GM23338 (cell line): ENCODE data around the gene LRRC8B. TPM values are rescaled to one million over a fixed set of nuclear protein-coding genes. Genes with fewer than 3 reads are reported as not detected.

Experiments
- ATAC-seq: fragments of 200-7000 bp; cut with Tn5 transposase; 3 replicates; pipeline ENCODE4 v1.9.1; 2020
- DNase-seq: peaks from one replicate; pipeline ENCODE4 v3.0.0-alpha.2; 2015; ENCODE audit warnings: low spot score
- H2AFZ ChIP-seq: fragments of 200-600 bp; sonication (generic); 2 replicates; pipeline ENCODE4 v1.8.0; 2016; ENCODE audit warnings: antibody characterized with exemption, mild to moderate bottlenecking, moderate library complexity
- H3F3A ChIP-seq: fragments of 200-600 bp; sonication (generic); replicated peaks from 2 replicates; pipeline ENCODE4 v1.8.0; 2017; ENCODE audit warnings: antibody characterized with exemption, mixed run types, low read depth
- H3K27ac ChIP-seq: fragments of 200-600 bp; sonication (generic); 2 replicates; pipeline ENCODE4 v1.6.1; 2016; ENCODE audit warnings: low read depth
- H3K27me3 ChIP-seq: fragments of 200-600 bp; sonication (generic); 2 replicates; pipeline ENCODE4 v1.8.0; 2016; ENCODE audit warnings: mild to moderate bottlenecking, mixed run types, moderate library complexity; ENCODE audit not compliant: insufficient read depth
- H3K36me3 ChIP-seq: fragments of 200-600 bp; sonication (generic); 2 replicates; pipeline ENCODE4 v1.8.0; 2016; ENCODE audit warnings: mild to moderate bottlenecking; ENCODE audit not compliant: insufficient read depth
- H3K4me1 ChIP-seq: fragments of 200-600 bp; sonication (generic); 2 replicates; pipeline ENCODE4 v1.8.0; 2016; ENCODE audit warnings: mild to moderate bottlenecking, moderate library complexity; ENCODE audit not compliant: insufficient read depth
- H3K4me2 ChIP-seq: fragments of 200-600 bp; sonication (generic); 2 replicates; pipeline ENCODE4 v1.7.1; 2017; ENCODE audit warnings: mixed run types
- H3K4me3 ChIP-seq: fragments of 200-600 bp; sonication (generic); 2 replicates; pipeline ENCODE4 v1.6.1; 2016; ENCODE audit warnings: mixed run types
- H3K79me2 ChIP-seq: fragments of 200-600 bp; sonication (generic); replicated peaks from 2 replicates; pipeline ENCODE4 v1.8.0; 2017; ENCODE audit warnings: mild to moderate bottlenecking; ENCODE audit not compliant: insufficient read depth
- H3K9me2 ChIP-seq: fragments of 200-600 bp; sonication (generic); 2 replicates; pipeline ENCODE4 v1.8.0; 2017; ENCODE audit not compliant: insufficient read depth
- H4K20me1 ChIP-seq: fragments of 200-600 bp; sonication (generic); replicated peaks from 2 replicates; pipeline ENCODE4 v1.8.0; 2017; ENCODE audit warnings: mild to moderate bottlenecking; ENCODE audit not compliant: insufficient read depth
- H3K27ac Mint-ChIP-seq: 2 replicates; pipeline ENCODE4 v1.8.0; 2020; ENCODE audit warnings: inconsistent platforms, mild to moderate bottlenecking, moderate library complexity, mixed read lengths
- H3K27me3 Mint-ChIP-seq: 3 replicates; pipeline ENCODE4 v1.8.0; 2022; ENCODE audit warnings: low read depth, mild to moderate bottlenecking, moderate library complexity, mixed read lengths, inconsistent platforms; ENCODE audit not compliant: insufficient read depth, poor library complexity
- H3K36me3 Mint-ChIP-seq: 3 replicates; pipeline ENCODE4 v1.8.0; 2021; ENCODE audit warnings: low read depth, mild to moderate bottlenecking, inconsistent platforms, moderate library complexity, mixed read lengths
- H3K4me1 Mint-ChIP-seq: 3 replicates; pipeline ENCODE4 v1.8.0; 2020; ENCODE audit warnings: mild to moderate bottlenecking, inconsistent platforms, mixed read lengths
- H3K4me3 Mint-ChIP-seq: 3 replicates; pipeline ENCODE4 v1.8.0; 2021; ENCODE audit warnings: moderate library complexity, mild to moderate bottlenecking, inconsistent platforms, mixed read lengths
- H3K9me3 Mint-ChIP-seq: 3 replicates; pipeline ENCODE4 v1.8.0; 2020; ENCODE audit warnings: moderate library complexity, mild to moderate bottlenecking, inconsistent platforms, mixed read lengths
- CREB1 ChIP-seq: fragments of 250-450 bp; sonication (Bioruptor Pico); IDR thresholded peaks from 2 replicates; pipeline ENCODE4 v1.5.0; 2020; ENCODE audit warnings: low read depth, mild to moderate bottlenecking, moderate library complexity
- CTCF ChIP-seq, 2 experiments: fragments of 200-600 bp in 1 of 2; sonication (generic) in 1 of 2; conservative IDR thresholded peaks; 2 replicates each; pipeline versions ENCODE4 v1.5.1 to v1.6.1; 2016 to 2017; ENCODE audit warnings: antibody characterized with exemption in 2 of 2, low read depth in 2 of 2, mild to moderate bottlenecking in 2 of 2, moderate library complexity in 1 of 2
- EZH2 ChIP-seq: fragments of 200-600 bp; sonication (generic); IDR thresholded peaks from one replicate; pipeline ENCODE4 v1.8.0; 2017; ENCODE audit warnings: antibody characterized with exemption, mild to moderate bottlenecking, low read depth; ENCODE audit not compliant: unreplicated experiment
- EZH2phosphoT487 ChIP-seq: fragments of 200-600 bp; sonication (generic); IDR thresholded peaks from one replicate; pipeline ENCODE4 v1.8.1; 2018; ENCODE audit warnings: antibody characterized with exemption; ENCODE audit not compliant: unreplicated experiment
- JUNB ChIP-seq: IDR thresholded peaks from one replicate; pipeline ENCODE4 v1.6.1; 2016; ENCODE audit warnings: antibody characterized with exemption; ENCODE audit not compliant: unreplicated experiment
- NANOG ChIP-seq: IDR thresholded peaks from 2 replicates; pipeline ENCODE4 v1.6.1; 2016; ENCODE audit warnings: antibody characterized with exemption, borderline replicate concordance
- REST ChIP-seq: IDR thresholded peaks from one replicate; pipeline ENCODE4 v1.6.1; 2018; ENCODE audit warnings: antibody characterized with exemption; ENCODE audit not compliant: unreplicated experiment
- STAT1 ChIP-seq: IDR thresholded peaks from one replicate; pipeline ENCODE4 v1.6.1; 2016; ENCODE audit warnings: antibody characterized with exemption; ENCODE audit not compliant: unreplicated experiment
- ZNF114 ChIP-seq: fragments of 250-450 bp; sonication (Bioruptor Pico); IDR thresholded peaks from 2 replicates; pipeline ENCODE4 v1.5.0; 2020; ENCODE audit warnings: mild to moderate bottlenecking, moderate library complexity
- ZNF331 ChIP-seq: fragments of 250-450 bp; sonication (Bioruptor Pico); IDR thresholded peaks from 2 replicates; pipeline ENCODE4 v1.5.0; 2020; ENCODE audit warnings: low read depth, mild to moderate bottlenecking, moderate library complexity
- polyA plus RNA-seq: library from polyadenylated mRNA; unstranded; fragments of >200 nt; fragmentation: Nextera tagmentation; extraction: Ambion mirVana; gene quantifications from 2 replicates; pipeline ENCODE4 v1.2.1, GENCODE V29; 2016
- total RNA-seq: library from RNA; depleted of rRNA; stranded (reverse); fragments of >200 nt; shearing (Covaris generic); gene quantifications from 2 replicates; pipeline ENCODE4 v1.2.3, GENCODE V29; 2014

The LRRC8B gene
- total and polyA plus RNA-seq, 2 experiments from 2014 or later: 9.0 to 26.5 TPM

GRCh38 chr1:89578946-89579684 lies 54.5 kb downstream of the LRRC8B start (continued):
- TF ChIP-seq REST (no peak), NANOG (no peak), JUNB (no peak)

GRCh38 chr1:89580036-89580435 lies 55.4 kb downstream of the LRRC8B start:
- Histone ChIP-seq H4K20me1 (peaks cover 11% of the 10 kb centered on the region), H3K79me2 (peaks cover 8% of the 10 kb centered on the region; the same call in 1 of the 2 replicates), H2AFZ (no peak overlapping the region), H3K4me2 (no peak overlapping the region), H3F3A (no peaks in the 10 kb centered on the region), H3K27ac (no peak overlapping the region), H3K27me3 (no peaks in the 10 kb centered on the region), H3K4me1 (peaks cover 2% of the 10 kb centered on the region; the same call in 1 of the 2 replicates), H3K9me2 (no peaks in the 10 kb centered on the region), H3K4me3 (no peak overlapping the region), H3K36me3 (peaks cover 19% of the 10 kb centered on the region; the same call in 1 of the 2 replicates)
- Mint-ChIP-seq H3K9me3 (no peaks in the 10 kb centered on the region), H3K27ac (no peak overlapping the region), H3K4me3 (no peak overlapping the region), H3K4me1 (peaks cover 3% of the 10 kb centered on the region; the same call in 1 of the 3 replicates), H3K36me3 (peaks cover 24% of the 10 kb centered on the region), H3K27me3 (no peaks in the 10 kb centered on the region)
- DNase-seq: no peak
- no peak for ATAC-seq
- TF ChIP-seq STAT1 (no peak), REST (no peak), JUNB (no peak), CREB1 (CRISPR knock-in tag) (no peak), CTCF (conservative IDR thresholded peaks at IDR 0.05; ENCODE audit: low read depth in 2 of 2) (no peak), ZNF114 (CRISPR knock-in tag) (no peak), ZNF331 (CRISPR knock-in tag) (no peak), EZH2 (no peak), EZH2phosphoT487 (no peak), NANOG (no peak)
